Hindlimb muscle (tissue), 1 donor: ENCODE measurements around the gene CAPRIN1. TPM values are rescaled to one million over a fixed set of nuclear protein-coding genes. Genes with fewer than 3 reads are reported as not detected.
A peak's percentile ranks its signal among the peaks of the same experiment; 100 is the strongest.
"Not testable (repeated sequence)": the region's sequence is repeated elsewhere in the genome, so short reads cannot be mapped to it uniquely, and the experiment has no call there.

Source experiments
- DNase-seq: peaks from one replicate; pipeline ENCODE4 v3.0.0-alpha.2; 2013
- polyA plus RNA-seq: library from polyadenylated mRNA; unstranded; fragments of 120-200 nt; gene quantifications from one replicate; pipeline ENCODE4 v1.2.1, GENCODE V29; 2013; ENCODE audit not compliant: insufficient read length

The CAPRIN1 gene
- polyA plus RNA-seq, 1 donor: 141 TPM

DNA sequence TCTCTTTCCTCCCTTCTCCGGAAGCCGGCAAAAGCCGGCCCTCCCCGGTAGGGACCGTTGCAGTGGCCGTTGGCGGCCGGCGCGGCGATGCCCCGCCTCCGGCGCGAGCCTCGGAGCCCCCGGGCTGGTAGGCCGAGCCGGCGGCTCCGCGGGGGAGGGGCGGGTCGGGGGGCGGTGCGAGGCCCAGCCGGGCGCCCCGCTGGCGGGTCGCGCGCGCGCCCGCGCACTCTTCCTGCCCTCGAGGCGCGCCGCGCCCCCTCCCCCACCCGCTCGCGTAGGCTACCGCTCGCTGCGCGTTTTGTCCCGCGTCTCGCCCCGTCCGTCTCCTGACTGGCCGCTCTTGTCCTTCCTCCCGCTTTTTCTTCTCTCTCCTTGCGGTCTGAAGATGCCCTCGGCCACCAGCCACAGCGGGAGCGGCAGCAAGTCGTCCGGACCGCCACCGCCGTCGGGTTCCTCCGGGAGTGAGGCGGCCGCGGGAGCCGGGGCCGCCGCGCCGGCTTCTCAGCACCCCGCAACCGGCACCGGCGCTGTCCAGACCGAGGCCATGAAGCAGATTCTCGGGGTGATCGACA lies 591 bp downstream of the CAPRIN1 start:
- peak; percentile 97 for DNase-seq

DNA sequence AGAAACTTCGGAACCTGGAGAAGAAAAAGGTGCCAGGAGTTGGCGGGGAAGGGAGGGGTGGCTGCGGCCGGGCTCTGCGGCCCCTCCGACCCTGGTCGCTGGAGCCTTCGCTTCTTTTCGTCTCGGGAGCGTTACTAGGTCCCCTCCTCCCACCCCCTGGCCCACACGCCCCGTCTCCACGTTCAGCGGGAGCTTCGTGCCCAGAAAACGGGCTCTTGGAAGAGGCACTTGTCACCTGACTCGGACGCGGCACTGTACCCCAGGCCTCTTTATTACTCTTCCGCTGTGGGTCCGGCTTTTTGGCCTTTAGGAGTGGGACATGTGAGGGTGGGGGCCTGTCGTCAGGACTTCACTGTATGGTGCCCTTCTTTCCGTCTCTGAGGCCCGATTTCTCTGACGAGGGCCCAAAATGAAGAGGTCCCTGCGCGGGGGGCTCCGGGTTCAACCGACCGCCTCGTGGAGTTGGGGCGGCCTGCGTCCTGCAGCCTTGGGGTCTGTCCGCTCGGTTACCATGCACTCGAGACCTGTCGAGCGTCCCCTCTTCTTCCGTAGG lies 1.2 kb downstream of the CAPRIN1 start:
- DNase-seq: peak; percentile 22

DNA sequence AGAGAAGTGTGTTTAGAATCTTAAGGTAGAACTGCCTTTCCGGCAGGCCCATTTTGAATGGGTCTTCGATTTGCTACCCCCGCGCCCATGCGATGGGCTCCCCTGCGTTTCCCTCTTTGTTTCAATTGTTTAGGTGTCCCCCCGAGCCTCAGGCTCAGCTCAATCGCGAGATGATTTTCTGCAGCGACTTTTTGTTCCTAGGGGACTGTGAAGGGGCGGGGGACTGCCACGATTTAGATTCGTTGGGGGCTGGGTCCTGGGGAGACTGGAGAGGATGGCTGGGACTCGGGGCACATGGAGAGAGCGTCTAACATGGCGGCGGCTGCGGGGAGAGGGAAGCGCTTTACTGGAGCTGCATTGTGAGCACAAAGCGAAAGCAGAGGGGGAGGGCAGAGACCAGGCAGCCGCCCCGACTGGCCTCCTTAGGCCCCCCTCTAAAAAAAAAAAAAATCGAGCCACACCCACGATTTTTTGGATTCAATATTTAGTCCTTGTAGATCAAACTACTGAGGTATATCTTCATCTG lies 1.7 kb downstream of the CAPRIN1 start:
- DNase-seq: peak; percentile 74

DNA sequence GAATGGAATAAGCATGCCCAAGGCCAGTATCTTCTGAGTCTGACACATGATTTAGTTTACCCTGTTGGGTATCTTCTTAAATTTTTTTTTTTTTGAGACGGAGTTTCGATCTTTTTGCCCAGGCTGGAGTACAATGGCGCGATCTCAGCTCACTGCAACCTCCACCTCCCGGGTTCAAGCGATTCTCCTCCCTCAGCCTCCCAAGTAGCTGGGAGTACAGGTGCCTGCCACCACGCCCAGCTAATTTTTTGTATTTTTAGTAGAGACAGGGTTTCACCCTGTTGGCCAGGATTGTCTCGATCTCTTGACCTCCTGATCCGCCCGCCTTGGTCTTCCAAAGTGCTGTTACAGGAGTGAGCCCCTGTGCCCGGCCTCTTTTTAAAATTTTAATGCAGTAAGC lies 2.8 kb downstream of the CAPRIN1 start:
- not testable (repeated sequence) for DNase-seq

DNA sequence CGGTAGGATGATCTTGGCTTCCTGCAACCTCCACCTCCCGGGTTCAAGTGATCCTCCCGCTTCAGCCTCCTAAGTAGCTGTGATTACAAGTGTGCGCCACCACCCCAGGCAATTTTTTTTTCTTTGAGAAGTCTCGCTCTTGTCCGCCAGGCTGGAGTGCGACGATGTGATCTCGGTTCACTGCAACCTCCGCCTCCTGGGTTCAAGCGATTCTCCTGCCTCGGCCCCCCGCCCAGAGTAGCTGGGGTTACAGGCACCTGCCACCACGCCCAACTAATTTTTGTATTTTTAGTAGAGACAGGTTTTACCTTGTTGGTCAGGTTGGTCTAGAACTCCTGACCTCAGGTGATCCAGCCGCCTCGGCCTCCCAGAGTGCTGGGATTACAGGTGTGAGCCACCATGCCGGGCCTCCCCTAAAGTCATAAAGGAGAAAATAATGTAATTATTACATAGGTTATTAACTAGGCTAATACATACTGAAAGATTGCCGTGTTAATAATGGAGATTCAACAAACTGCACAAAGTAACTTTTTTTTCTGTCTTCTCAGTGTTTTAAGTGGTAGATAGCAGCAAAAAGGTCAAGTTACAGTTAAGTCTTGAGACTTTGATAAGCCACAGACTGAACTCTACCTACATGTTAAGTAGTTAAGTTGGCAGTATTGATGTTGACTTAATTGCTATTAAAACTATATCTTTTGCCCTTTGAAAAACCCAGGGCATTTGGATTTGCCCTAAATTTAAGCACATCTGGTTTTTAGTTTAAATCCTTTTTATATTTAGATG lies 3.9 kb downstream of the CAPRIN1 start:
- DNase-seq: no peak

DNA sequence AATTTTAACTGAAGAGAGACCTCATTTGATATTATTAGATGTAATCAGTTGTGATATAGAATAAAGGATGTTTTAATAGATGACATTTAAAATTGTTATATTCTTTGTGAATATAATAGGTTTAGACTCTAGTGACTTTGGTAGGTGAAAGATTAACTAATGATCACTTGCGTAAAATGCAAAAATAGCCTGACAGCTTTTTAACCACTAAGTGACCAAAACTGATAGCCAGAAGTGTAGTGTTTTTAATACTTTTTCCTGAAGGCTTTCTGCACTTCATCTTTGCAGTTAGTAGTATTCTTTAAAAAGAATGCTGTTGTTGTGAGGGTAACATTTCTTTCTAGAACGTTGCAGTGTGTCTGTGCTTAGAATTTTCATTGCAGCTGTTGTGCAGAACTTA lies 5.1 kb downstream of the CAPRIN1 start:
- DNase-seq: no peak

DNA sequence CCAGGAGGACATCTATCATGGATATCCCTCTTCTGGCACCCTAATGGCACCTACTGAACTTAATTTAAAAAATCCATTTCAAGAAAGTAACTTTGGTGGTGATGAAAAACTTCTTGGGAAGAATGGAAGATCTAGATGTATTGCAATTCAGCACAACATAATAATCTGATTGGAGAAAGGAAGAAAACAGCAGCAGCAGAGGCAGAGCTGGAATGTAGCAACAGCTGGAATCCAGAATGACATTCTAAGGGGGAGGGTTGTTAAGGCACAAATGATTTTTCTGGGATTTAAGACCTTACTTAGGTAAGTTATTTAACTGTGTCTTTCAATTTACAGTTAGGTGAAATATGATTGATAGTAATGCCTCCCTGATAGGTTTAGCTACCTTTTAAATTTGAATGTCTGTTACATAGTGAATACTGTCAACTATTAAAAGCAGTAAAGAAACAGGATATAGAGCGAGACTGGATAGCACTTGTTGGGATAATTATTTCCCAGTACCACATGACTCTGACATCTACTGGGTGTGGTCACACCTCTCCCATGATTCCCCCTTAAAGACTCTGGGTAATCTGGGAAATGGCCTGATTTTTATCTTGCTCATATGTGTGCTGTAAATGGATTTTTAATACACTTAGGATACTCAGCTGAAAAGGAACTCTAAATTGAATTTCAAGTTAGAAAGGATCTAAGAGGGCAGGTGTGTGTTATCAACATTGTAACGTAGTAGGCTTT lies 11.7 kb downstream of the CAPRIN1 start:
- no peak for DNase-seq

DNA sequence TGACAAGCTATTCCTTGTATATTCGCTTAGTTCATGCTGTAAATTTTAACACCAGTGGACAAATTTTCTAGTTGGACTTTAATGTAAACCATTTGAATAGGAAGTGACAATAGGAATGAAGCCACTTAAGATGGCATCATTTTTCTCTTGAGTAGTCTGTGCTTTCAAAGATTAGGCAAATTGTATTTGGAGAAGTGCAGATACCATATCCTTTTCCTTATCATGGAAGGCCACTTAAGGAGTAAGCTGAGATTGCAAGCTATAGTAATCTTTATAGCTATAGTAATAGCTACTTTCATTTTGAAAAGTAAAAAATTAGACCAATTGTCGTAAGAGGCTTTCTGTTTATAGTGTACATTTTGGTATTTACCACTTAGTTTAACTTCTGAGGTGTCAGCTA lies 12.8 kb downstream of the CAPRIN1 start:
- DNase-seq: no peak

DNA sequence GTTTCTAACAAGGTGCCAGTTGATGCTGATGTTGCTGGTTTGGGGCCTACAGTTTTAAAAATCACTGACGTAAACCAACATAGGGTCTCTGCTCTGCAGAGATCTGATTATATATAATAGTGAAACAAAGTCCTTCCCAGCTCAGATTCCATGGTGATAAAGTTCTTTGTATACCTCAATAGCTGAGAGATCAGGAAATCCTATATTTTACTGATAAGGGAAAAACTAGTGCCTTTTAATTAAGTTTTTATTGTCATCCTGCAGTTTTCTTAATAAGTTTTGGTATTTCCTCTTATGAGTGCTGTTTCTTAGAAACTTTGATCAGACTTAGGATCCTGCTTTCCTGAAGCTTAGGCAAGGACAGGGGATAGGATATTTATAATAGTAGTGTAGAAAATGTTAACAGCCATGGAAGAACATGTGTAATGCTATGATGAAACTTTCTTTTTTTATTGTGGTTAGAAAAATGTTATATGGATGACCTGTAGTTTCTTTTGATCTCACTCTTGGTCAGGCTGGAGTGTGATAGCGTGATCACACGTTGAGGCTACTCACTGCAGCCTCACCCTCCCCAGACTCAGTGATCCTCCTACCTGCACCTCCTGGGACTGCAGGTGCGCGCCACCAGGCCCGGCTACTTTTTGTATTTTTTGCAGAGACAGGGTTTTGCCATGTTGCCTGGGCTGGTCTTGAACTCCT lies 14.1 kb downstream of the CAPRIN1 start:
- DNase-seq: no peak

DNA sequence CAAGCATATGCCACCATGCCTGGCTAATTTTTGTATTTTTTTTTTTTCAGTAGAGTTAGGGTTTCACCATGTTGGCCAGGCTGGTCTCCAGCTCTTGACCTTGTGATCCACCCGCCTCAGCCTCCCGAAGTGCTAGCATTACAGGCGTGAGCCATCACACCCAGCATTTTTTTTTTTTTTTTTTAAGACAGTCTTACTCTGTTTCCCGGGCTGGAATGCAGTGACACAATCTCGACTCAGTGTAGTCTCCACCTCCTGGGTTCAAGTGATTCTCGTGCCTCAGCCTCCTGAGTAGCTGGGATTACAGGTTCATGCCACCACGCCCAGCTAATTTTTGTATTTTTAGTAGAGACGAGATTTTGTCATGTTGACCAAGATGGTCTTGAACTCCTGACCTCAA lies 15.2 kb downstream of the CAPRIN1 start:
- not testable (repeated sequence) for DNase-seq

DNA sequence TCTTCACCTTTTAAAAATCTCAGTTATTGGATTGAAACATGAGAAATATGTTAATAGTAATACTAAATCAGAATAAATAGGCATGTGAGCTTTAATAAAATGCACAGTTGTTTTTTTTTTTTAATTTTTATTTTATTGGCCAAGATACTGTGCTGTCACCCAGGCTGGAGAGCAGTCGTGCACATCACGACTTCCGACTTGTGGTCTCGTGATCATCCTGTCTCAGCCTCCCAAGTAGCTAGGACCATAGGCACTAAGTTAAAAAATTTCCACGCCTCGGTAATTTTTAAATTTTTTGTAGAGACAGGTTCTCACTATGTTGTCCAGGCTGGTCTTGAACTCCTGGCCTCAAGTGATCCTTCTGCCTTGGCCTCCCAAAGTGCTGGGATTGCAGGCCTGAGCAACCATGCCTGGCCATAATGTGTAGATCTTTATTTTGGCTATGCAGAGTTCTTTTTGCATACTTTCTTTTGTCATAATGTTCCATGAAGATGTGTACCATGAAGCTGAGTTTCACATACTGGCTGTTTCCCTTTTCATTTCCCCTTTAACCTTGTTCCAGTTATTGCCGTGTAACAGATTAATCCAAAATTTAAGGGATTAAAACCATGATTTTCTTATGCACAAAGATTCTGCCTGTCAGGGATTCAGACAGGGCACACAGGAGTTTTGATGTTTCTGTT lies 16.0 kb downstream of the CAPRIN1 start:
- no peak for DNase-seq

DNA sequence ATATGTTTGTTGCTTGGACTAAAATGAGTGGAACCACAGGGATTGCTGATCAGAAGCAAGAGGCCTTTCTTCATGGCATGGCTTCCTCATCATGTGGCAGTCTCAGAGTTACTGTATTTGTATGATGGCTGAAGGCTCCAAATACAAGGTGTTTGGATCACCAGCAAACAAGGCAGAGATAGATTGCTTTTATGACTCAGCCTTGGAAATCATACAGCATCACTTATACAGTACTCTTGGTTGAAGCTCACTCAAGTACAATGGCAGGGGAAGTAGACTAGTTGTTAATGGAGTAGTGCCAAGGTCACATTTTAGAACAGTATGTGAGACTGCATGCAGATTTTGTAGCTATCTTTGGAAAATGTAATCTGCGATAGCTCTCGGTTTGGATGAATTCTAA lies 16.6 kb downstream of the CAPRIN1 start:
- no peak for DNase-seq

DNA sequence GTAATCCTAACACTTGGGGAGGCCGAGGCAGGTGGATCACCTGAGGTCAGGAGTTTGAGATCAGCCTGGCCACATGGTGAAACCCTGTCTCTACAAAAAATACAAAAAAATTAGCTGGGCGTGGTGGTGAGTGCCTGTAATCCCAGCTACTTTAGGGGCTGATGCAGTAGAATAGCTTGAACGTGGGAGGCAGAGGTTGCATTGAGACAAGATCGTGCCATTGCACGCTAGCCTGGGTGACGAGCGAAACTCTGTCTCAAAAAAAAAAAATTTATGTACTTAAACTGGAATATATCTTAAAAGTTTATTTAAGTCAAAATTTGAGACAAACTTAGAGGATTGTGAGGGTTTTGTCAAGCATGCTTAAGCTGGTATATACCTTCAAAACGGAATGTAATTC lies 19.8 kb downstream of the CAPRIN1 start:
- not testable (repeated sequence) for DNase-seq

DNA sequence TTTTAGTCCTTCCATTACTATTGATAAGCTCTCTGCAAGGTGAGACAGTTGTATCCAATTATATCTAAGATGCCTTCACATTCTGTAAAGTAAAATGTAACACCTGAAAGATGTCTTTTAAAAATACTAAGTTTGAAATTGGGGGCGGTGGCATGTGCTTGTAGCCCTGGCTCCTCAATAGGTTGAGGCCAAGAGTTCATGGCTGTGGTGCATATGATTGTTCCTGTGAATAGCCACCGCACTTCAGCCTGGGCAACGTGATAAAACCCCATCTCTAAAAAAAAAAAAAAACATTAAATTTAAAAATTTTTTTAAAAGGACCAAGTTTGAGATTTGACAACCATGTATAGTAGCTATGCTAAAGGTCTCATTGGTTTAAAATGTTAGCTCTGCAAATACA lies 20.5 kb downstream of the CAPRIN1 start:
- DNase-seq: no peak

DNA sequence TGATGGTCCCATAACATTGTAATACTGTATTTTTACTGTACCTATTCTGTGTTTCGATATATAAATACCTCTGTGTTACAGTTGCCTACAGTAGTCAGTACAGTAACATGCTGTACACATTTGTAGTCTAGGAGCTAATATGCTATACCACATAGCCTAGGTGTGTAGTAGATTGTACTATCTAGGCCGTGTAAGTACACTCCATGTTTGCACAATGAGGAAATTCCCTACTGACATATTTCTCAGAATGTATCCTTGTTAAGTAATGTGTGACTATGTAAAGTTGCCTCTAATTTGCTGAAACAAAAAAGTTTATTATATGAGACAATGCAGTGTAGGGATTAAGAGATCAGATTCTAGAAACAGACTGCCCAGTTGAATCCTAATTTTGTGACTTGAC lies 21.3 kb downstream of the CAPRIN1 start:
- no peak for DNase-seq

DNA sequence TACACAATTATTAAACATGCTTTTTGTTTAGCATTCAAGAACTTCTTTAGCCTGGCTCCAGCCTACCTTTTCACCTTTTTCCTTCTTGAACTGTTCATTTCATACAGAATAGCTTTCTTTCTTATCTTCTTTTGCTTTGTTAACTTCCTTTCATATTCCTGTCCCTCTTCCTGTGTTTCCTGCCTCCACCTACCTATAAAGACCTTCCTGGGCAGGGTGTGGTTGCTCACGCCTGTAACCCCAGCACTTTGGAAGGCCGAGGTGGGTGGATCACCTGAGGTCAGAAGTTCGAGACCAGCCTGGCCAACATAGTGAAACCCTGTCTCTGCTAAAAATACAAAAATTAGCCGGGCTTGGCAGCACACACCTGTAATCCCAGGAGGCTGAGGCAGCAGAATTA lies 22.9 kb downstream of the CAPRIN1 start:
- no peak for DNase-seq

DNA sequence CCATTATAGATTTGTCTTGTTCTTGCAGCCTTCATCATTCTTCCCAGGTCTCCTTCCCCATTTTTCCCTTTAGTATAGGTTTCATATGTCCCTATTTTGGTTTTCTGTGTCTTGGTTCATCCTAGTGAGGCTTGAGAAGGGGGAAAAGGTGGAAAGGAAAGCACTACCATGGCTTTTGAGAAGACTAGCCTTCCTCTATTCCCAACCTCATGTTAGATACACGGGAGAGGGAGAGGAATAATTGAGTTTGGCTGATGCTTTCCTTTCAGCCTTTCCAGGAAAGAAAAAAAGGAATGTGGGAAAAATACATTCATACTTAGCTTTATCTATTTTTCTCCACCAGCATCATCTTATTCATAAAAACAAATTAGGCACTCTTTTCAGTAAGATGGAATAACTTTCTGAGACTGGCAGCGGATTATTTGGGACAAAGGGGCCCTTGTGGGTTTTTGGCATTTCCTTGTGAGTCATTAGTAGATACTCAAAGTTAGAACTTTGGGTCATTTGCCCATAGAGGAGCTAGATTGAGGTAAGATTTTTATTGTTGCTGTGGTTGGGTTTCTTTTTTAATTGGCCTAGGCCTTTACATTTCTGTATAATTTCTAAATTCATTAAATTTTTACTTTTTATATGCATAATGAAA lies 23.8 kb downstream of the CAPRIN1 start:
- DNase-seq: no peak

DNA sequence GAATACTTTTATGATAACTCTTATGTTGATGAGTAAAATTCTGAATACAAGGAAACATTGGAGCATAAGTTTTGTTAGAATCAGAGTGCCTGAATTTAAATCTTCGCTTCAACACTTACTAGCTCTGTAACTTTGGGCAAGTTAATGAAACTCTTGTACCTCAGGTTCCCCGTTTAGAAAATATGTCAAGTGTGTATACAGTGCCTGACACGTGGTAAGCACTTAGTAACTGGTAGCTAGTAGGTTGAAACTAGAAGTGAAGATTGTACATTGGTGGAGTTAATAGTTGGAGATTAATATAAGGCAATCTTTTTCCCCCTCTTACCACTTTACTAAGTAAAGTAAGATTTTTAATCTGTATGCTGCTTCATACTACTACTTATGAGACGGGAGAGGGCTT lies 29.1 kb downstream of the CAPRIN1 start:
- no peak for DNase-seq

DNA sequence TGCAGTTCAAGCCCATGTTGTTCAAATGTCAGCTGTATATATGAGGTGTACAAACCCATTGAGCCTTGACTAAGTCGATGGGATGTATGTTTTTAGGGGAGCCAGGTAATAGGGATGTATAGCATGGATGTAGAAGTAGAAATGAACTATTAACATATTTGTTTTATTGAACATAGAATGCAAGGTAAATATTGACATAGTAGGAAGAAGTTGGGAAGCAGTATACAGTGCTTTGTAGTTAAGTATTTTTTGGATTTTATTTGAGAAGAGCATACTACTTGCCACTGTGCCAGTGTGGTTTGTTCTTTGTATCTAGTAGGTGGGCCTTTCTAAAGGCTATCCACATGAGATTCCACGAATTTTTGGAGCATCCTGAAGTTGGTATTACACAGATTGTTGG lies 33.1 kb downstream of the CAPRIN1 start:
- DNase-seq: no peak

DNA sequence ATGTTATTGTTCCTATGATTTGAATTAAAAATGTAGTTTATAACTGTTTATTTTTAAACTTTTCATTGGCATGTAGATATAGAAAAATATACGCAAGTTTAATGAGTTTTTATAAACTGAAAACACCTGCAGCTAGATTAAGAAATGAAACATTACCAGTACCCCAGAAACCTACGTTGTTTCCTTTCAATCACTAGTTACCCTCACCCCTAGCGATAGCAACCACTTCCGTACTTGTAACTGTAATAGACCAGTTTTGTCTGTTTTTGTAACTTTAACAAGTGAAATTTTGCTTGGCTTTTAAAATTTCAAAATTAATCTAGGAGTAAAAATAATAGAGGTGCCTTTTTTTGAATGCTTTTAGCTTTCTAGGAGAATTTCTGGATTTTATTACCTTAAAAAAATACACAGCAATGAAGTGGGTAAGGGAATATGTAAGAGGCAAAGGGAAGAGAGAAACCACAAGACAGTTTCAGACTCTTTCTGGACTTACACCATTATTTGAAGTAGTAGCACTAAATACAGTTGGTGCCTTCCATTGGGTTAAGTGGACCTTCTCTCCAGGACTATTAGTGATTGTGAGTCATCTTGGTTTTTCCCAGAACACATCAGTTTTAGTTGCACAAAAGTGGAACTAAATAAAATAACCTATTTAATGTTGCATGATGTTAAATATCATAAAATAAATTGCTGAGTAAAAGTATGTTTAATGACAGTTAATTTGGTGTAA lies 35.2 kb downstream of the CAPRIN1 start:
- DNase-seq: no peak

DNA sequence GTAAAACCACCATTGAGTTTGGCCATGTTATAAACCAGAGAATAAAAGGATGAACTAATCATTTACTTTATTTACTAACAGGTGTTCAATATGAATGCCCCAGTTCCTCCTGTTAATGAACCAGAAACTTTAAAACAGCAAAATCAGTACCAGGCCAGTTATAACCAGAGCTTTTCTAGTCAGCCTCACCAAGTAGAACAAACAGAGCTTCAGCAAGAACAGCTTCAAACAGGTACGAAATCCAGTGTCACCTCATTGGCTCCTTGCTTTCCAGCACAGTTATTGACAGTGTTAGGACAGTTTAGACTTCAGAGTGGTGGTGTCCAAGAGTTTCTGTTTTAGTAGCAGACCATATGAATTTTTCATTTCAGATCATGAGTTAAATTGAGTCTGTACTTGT lies 40.3 kb downstream of the CAPRIN1 start:
- no peak for DNase-seq
